Astrocyte of the spinal cord (primary cell): ENCODE data around the gene ZC2HC1B.
A peak's percentile ranks its signal among the peaks of the same experiment; 100 is the strongest.

Experiments
- DNase-seq: peaks from one replicate; pipeline ENCODE4 v3.0.0; 2011; ENCODE audit warnings: low read depth, low spot score
- H3K4me3 ChIP-seq: 2 replicates; pipeline ENCODE4 v1.5.1; 2011; ENCODE audit warnings: low read depth, mild to moderate bottlenecking, low read length, moderate library complexity
- CTCF ChIP-seq: IDR thresholded peaks from 2 replicates; pipeline ENCODE4 v1.5.1; 2012; ENCODE audit warnings: low read depth, mild to moderate bottlenecking, low read length, inconsistent platforms
- in situ Hi-C: cut with HindIII; loops from 2 replicates; pipeline ENCODE4 v1.10.0; 2017; ENCODE audit warnings: low sequenced_read_pairs

The ZC2HC1B gene

DNA sequence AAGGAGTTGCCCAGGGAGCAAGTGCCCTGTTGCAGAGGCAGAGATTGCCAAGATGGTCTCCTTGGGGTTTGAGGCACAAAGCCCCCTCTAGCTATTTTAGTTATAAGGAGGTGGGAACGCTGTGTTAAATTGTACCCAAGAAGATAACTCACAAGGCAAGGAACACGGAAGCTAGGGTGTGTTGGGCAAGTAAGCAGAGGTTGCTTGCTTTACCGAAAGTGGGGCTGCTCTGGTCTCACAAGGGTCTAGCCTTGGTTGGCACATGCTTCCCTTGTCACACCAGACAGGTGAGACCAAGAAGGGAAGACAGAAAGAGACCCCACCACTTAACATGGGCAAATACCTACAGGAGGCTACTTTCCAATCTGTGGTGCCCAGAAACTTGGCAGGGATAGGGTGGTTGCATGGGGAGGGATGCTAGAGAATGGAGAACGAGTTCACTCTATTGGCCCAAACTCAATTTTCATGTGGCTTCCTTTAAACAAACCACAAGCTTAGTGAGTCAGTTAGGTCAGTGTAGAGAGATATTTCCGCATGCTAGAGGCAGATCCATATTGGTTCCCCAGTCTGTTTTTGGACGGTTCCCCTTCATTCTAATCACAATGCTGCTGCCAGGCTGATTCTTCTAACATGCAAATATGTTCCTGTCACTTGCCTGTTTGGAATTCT lies 101.4 kb downstream of the ZC2HC1B start:
- in situ Hi-C loops: no loop called here
- no peak overlapping the region for H3K4me3 ChIP-seq
- TF ChIP-seq CTCF: no peak
- peak; percentile 81 for DNase-seq

- in situ Hi-C loops: no loop called here
- TF ChIP-seq CTCF: no peak
- H3K4me3 ChIP-seq: no peak overlapping the region
- DNase-seq: peak; percentile 18
Measured at GRCh38 chr6:143966312-143966711, 102.0 kb downstream of the ZC2HC1B start.

DNA sequence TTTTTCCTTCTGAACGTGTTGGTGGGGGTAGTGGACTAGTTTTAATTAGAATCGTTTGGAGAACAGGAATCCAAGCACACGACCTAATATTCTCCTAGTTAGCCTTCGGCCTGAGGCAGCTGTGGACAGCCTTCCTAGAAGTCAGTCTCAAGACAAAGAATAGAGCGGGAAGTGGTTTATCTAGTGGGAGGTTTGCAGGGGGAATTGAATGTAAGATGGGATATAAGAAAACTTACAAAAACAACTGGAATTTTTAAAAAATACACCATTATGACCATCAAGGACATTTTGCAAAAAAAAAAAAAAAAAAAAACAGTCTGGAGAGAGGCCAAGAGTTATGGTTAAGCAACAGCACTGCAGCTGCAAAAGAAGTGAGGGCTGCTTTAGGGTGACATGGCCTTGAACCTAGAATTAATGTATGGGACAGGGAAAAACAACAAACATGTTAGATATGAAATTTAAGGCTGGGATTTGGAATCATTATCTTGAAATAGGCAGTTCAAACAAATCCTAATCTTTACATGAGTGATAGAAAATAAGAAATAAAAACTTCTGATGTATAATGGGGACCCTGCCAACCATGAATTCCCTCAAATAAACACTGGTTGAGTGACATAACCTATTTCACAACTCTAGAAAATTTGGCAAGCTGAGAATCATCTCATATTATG lies 103.6 kb downstream of the ZC2HC1B start:
- DNase-seq: peak; percentile 12

DNA sequence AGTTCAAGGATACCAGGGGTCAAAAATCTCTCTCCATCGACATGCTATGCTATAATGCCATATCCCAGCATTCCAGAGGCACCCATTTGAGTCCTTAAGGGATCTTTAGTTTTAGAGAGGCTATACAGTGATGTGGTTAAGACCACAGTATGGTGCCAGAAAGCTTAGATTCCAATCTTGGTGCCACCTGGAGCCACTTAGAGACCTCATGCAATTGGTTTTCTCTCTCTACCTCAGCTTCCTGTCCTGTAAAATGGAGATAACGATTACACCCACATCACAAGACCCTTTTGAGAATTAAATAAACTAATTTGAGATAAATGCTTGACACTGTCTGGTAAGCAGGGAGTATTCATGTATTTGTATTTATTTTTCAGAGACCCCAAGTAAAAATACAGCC lies 104.8 kb downstream of the ZC2HC1B start:
- no peak overlapping the region for H3K4me3 ChIP-seq
- DNase-seq: no peak
- TF ChIP-seq CTCF: no peak
- in situ Hi-C loops: no loop called here

More for the DNA sequence above, 103.6 kb downstream of the ZC2HC1B start:
- in situ Hi-C loops: no loop called here
- no peak overlapping the region for H3K4me3 ChIP-seq
- TF ChIP-seq CTCF: no peak

GRCh38 chr6:143970456-143971218 lies 106.4 kb downstream of the ZC2HC1B start:
- in situ Hi-C loops: no loop called here
- no peak for TF ChIP-seq CTCF
- no peak for DNase-seq
- H3K4me3 ChIP-seq: no peak overlapping the region

- peak; percentile 9 for DNase-seq
- no peak for TF ChIP-seq CTCF
- no peak overlapping the region for H3K4me3 ChIP-seq
- in situ Hi-C loops: no loop called here
Measured at GRCh38 chr6:143971482-143972205, 107.4 kb downstream of the ZC2HC1B start.
